ENCODE measurements around the gene CNPY1.

- TF ChIP-seq CTCF (conservative IDR thresholded peaks at IDR 0.05 in 1 of 2, IDR thresholded peaks at IDR 0.05 in 1 of 2; ENCODE audit: low read depth in 1 of 2, low read length in 2 of 2) (no peak), EZH2 (IDR thresholded peaks at IDR 0.05; ENCODE audit: low read length, missing control alignments) (no peak)
These were observed 25.4 kb upstream of the CNPY1 start for GRCh38 chr7:155571581-155572345.

All from fibroblast of lung (primary cell).